Activated gamma-delta T cell (primary cell): ENCODE measurements around the gene RAVER2.
"Not testable (repeated sequence)": the region's sequence is repeated elsewhere in the genome, so short reads cannot be mapped to it uniquely, and the experiment has no call there.

Experiments
- DNase-seq: peaks from one replicate; lab custom pipeline; 2025; lab: John Stamatoyannopoulos, UW

RAVER2 gene

GRCh38 chr1:64814427-64814826, 69.6 kb downstream of the RAVER2 start:
- DNase-seq = no peak

GRCh38 chr1:64817364-64817763, 72.5 kb downstream of the RAVER2 start:
- DNase-seq = not testable (repeated sequence)

DNA sequence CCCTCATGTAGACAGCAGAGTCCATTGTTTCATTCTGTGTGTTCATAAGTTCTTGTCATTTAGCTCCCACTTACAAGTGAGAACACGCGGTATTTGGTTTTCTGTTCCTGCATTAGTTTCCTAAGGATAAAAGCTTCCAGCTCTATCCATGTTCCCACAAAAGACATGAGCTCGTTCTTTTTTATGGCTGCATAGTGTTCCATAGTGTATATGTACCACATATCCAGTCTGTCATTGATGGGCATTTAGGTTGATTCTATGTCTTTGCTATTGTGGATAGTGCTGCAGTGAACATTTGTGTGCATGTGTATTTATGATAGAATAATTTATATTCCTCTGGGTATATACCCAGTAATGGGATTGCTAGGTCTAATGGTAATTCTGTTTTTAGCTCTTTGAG, 75.7 kb downstream of the RAVER2 start:
- DNase-seq = not testable (repeated sequence)

- no peak for DNase-seq
These were observed 77.7 kb downstream of the RAVER2 start for GRCh38 chr1:64822621-64823020.

DNA sequence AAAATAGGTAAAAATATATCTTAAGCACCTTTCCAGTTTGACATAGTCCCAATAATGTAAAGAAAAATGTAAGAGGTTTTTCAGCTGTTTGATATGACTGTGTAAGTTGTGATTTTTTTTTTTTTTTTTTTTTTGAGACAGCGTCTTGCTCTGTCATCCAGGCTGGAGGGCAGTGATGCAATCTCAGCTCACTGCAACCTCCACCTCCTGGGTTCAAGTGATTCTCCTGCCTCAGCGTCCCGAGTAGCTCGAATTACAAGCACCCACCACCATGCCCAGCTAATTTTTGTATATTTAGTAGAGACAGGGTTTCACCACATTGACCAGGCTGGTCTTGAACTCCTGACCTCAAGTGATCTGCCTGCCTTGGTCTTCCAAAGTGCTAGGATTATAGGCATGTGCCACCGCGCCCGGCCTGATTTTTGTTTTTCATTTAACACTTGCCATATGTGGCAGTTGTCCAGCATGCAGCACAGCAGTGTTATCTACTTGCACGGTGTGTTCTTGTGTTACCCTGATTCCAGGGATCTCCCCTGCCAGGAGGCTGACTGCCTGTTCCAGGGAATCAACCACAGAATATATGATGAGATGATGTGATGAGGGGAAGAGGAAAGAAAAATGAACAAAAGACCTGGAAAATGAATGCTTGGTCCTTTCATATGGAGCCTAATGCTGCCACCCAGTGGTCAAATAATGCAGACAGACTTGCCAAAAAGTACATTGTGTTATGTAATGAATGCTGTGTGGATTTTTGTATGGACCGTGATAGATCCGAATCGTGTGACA, 79.0 kb downstream of the RAVER2 start:
- no peak for DNase-seq

- DNase-seq = no peak
These were observed 82.1 kb downstream of the RAVER2 start for GRCh38 chr1:64826991-64827390.

GRCh38 chr1:64828829-64829228, 84.0 kb downstream of the RAVER2 start:
- no peak for DNase-seq

- DNase-seq = no peak
These were observed 84.6 kb downstream of the RAVER2 start for GRCh38 chr1:64829411-64830029.

DNA sequence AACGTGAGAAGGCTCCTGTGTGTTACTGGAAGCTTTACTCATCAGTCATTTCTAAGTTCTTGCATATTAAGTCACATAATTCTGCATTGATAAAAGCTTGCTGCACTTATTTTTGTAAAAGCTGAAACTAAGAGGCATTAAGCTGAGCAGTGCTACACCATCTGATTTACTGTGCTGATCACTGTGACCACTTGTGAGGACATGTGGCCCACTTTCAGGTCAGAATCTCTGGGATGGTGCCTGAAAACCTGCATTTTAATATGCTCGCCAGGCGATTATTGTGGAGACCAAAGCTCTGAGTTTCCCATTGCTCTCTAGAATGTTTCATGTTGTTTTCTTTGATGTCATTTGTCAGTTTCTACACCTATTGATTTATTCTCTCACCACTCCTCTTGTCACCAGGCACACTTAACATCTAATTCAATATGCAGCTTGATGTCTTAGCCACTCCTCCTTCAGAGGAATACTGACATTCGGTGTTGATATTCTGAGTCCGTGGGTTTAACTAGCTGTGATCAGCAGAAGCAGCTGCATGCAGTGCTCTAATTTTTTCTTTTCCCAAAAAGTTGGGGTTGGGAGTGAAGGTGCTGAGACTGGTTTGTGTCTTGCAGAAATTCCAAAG, 85.3 kb downstream of the RAVER2 start:
- DNase-seq = no peak

DNA sequence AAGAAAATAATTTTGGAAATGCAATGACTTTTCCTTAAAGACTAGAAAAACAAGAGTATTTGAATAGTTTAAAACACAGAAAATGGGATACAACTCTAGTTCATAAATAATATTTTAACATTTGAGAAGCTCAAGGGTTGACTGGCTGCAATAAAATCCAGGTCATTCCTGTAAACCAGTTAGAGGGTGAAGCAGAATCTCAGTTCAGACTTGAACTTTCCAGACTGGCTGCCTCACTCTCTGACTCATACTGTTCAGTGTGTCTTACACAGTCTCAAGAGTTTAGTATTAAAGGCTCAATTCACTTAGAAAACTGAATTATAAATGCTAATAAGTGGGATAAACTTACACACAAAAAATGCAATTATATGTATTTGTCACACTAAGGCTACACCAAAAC, 89.9 kb downstream of the RAVER2 start:
- no peak for DNase-seq

DNA sequence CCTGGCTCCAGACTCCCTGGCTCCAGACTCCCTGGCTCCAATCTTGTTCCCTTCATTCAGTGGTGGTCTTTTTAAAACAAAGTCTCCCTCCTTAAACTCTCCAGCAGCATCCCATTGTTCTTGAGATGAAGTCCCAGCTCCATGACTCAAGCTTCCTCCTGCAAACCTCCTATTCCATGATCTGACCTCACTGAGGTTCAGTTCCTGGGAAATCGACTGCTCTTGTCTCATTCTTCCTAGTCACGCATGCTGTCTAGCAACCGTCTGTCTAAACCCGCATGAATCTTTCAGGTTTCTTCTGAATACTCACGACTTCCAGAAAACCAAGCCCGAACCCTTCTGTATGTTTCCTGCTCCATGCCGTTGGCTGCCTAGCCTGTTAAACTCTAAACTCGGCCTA, 91.9 kb downstream of the RAVER2 start:
- no peak for DNase-seq

DNA sequence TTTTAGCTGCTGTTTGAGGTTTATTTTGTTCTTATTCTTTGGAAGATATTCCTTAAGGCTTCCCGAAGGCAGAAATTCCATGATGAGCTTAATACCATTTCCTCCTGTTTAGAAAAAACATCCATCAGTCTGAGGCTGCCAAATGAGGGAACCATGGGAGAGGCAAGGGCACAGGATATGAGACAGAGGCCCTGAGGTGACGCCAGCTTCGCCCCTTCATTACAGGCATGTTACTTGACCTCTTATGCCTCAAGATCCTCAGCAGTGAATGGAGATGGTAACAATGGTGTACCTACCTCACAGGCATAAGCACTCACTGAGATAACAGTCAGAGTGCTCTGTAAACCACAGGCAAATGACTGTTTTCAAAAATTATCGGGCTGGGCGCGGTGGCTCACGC, 93.6 kb downstream of the RAVER2 start:
- no peak for DNase-seq

DNA sequence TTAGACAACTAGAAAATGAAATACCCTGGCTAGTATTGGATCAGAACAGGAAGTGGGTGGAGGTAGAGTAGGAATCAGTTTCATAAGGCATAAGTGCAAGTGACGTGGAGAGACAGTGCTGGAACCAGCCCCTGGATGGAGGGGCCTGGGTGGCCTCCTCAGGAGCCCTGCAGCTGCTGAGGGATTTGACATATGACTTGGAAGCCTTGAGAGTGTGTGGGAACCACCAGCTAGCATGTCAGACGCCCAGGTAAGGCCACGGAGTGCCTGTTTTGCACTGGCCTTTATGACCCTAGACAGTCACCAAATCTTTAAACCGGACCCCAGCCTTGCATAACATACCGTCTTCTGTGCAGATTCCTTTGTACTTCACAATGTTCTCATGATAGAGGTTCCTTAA, 94.4 kb downstream of the RAVER2 start:
- no peak for DNase-seq

DNA sequence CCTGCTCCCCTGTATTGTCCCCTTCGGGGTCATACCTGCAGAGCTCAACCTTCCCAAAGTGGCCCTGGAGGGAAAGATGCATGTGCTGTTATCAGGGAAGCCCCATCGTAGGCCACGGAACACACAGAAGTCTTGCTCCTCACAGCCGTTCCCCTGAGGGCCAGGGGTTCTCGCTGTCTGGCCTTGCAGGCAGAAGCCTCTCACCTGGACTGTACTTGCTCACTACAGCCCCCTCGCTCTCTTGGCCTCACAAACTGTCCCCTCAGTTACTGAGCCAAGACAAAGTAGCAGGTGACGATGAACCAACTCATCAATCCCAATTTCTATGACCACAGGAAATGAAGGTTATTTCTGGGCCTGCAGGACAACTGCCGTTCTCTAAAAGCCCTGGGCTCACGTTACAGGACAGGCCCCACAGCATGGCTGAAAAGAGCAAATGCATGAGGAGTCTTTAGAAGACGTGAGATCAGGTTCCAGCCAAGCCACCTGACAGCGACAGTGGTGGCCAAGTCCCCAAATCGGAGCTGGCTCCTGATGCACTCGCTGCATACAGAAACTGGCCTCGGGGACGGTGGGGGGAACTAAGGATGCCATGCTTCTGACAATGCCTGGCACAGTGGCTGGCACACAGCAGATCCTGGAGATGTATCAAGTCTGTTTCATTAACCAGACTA, 95.0 kb downstream of the RAVER2 start:
- no peak for DNase-seq

GRCh38 chr1:64841330-64842065, 96.6 kb downstream of the RAVER2 start:
- DNase-seq = no peak

DNA sequence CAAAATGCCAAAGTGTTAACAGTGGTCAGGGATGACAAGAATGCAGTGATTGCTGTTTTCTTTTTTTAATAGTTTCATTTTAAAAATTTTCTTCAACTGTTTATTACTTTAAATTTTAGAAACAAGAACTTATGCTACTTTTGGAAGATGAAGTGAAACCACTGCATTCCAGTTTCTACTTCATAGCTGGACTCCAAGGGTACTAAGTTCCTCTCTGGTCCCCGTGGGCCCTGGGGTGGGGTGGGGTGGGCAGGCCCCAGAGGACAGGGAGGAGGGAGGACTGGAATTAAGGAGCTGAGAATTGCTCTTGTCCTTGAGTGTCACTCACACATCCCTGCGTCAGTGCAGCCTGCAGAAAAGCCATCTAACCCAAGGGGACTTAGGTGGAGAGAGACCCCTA, 97.3 kb downstream of the RAVER2 start:
- DNase-seq = no peak

GRCh38 chr1:64843675-64844074, 98.8 kb downstream of the RAVER2 start:
- DNase-seq = no peak

DNA sequence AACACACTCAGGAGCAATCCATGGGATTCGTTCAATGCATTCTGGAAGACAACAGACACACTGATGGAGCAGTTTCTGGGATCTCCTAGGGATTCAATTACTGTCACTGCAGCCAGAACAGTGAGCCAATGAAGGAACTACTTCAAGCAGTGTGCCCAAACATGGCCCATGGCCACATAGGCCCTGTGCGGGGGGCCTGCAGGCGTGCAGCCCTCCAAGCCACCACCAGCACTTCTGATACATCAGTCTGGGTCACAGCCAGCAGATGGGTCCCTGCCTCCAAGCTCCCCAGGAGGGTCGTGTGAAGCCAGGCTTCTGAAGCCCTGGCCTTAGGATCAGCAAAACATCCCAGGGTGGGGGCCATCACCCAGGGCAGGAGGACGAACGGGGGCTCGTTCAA, 99.3 kb downstream of the RAVER2 start:
- no peak for DNase-seq

DNA sequence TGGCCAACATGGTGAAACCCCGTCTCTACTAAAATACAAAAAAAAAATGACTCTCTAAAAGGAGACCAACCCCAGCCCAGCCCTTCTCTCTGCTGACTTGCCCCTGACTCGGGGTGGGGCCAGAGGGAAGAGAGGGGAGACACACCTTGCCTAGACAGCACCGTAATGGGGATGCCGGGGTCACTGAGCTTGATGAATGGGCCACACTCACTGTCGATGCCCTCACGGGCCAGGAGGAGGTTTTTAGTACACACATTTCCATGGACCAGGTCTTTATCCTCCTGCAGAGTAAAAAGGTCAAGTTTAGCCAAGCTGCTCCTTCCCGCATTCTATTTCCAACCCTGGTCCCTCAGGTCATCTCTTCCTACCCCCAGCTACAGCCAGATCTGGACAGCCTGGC, 99.7 kb downstream of the RAVER2 start:
- no peak for DNase-seq

DNA sequence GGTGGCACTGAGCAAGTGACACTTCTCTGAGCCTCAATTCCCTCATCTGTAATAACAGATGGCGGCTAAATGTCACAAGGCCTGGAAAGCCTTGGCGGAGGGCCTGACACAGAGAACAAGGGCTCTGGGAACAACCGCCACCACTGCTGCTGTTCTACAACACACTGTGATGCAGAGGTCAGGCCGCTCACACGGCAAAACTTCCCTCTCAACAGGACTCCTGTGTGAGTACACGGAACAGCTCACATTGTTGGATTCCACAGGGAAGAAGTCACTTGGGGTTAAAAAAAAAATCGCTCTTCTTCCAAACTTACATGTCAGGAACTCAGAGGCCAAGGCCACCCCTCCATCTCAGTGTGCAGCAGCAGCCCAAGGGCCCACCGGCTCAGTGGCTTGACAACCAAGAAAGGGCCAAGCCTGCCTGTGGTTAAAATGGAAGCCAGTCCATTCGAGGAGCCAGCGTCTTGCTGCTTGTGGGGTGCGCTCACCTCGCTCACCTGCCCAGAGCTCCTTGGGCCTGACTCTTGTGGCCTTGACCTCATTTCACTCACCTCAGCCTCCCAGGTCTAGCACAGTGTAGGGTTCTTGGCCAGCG, 101.1 kb downstream of the RAVER2 start:
- no peak for DNase-seq

- DNase-seq = no peak
These were observed 101.9 kb downstream of the RAVER2 start for GRCh38 chr1:64846573-64847430.
